Effector CD4-positive, alpha-beta T cell (primary cell): Measurements from ENCODE around the gene RANGAP1.

ENCODE experiments used
- DNase-seq: peaks from one replicate; pipeline ENCODE4 v3.0.0-alpha.2; 2020

RANGAP1 gene

DNA sequence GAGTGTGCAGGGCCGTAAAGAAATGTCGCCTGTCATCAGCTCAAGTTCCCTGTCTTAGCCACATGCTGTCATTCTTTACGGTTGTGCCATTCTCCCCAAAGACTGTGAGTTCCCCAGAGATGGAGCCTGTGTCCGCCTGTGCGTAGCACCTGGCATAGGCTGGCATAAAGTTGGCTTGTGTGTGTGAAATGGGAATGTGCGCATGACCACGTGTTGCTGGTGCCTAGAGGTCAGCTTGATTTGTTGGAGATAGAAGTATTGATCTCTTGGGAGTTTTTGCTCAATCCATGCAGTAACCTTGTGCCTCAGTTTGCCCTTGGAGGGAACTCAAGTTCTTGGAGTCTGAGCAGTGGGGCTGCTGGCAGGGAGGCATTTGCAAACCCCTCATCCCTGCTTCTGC lies 54.6 kb downstream of the RANGAP1 start:
- DNase-seq: no peak

DNA sequence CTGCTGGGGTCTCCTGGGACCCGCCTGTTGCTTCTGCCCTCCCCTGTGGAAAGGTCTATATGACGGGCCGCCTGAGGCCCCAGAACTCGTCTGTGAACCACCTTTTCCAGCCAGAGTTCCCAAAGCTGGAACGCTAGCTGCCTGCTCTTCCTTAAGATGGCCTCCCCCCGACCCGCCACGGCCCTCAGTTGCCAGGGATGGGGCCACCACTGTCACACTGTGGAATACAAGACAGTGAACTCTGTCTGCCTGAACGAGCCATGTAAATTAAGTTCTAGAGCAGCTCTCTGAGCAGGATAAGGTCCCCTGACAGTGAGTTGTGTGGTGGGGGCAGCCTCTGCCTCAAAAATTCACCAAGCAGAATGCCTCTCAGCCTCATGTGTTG lies 55.6 kb downstream of the RANGAP1 start:
- no peak for DNase-seq

- DNase-seq: no peak
Measured at GRCh38 chr22:41229730-41230400, 56.1 kb downstream of the RANGAP1 start.

DNA sequence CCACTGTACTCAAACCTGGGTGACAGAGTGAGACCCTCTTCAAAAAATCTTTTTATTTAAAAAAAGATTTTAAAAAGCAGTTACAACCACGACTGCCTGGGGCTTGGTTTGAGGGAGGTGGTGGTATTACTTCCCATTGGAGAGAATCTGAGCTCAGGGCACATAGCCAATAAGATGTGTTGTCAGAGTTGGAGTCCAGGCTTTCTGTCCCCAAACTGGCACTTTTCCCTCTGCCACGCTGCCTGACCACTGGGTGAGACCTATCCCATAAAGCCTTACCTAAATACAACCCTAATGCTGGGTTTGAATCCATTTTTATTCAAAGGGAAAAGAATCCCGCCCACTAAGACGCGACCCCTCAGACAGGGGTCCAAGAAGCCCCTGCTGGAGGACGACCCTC lies 56.8 kb downstream of the RANGAP1 start:
- DNase-seq: no peak

GRCh38 chr22:41226723-41227655 lies 59.0 kb downstream of the RANGAP1 start:
- no peak for DNase-seq

GRCh38 chr22:41223535-41223934 lies 62.5 kb downstream of the RANGAP1 start:
- no peak for DNase-seq

GRCh38 chr22:41222846-41223507 lies 63.0 kb downstream of the RANGAP1 start:
- no peak for DNase-seq

DNA sequence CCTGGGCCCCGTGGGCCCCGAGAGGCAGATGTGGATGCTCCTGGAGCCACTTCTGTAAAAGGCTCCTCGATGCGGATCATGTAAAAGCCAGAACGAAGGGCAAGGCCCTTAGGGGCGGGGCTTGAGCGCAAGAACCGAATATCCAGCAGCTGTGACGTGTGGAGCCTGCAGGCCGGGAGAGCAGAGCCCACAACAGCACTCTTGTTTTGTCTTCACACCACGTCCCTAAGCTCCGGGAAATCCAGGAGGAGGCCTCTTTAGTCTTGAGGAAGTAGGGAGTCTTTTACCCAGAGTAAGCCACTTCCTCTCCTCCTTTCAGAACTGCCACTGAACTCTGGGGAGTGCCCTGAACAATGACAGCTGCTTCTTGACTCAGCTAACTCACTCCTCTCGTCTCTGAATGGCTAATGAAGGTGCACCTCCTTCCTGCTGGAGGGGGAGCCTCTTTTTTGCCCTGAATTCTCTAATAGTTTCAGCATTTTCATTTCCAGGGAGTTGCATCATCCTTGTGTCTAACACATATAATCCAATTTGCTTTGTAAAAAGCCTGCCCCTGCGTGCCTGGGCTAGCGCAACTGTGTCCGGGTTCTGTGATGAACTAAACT lies 68.3 kb downstream of the RANGAP1 start:
- DNase-seq: no peak

GRCh38 chr22:41216984-41217383 lies 69.0 kb downstream of the RANGAP1 start:
- DNase-seq: no peak

DNA sequence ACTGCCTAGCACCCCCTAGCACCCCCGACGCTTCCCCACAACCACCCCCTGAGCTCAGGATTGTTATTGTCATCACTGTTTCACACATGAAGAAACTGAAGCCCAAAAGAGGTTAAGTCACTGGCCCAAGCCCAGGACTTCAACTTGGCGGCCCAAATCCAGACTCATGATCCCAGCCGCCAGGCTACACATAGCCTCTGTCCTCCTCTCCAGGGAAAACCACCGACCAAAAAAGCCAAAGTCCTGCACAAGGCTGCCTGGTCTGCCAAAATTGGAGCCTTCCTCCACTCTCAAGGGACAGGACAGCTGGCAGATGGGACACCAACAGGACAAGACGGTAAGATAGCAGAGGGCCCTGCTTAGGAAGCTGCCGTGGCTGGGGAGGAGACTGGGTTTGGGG lies 70.1 kb downstream of the RANGAP1 start:
- DNase-seq: no peak

GRCh38 chr22:41215409-41215808 lies 70.6 kb downstream of the RANGAP1 start:
- no peak for DNase-seq

DNA sequence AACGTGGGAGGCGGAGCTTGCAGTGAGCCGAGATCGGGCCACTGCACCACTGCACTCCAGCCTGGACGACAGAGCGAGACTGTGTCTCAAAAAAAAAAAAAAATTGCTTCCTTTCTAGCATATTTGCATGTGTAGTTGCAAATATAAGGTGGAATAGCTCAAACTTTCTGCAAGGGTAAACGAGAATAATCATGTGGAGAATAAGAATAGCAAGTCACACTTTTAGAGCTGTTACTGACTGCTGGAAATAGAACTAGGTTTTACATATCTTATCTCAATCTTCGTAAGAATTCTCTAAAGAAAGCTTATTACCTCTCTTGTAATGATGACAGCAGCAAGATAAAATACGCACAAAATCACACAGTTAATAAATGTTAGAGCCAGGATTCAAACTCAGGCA lies 79.3 kb downstream of the RANGAP1 start:
- DNase-seq: no peak

DNA sequence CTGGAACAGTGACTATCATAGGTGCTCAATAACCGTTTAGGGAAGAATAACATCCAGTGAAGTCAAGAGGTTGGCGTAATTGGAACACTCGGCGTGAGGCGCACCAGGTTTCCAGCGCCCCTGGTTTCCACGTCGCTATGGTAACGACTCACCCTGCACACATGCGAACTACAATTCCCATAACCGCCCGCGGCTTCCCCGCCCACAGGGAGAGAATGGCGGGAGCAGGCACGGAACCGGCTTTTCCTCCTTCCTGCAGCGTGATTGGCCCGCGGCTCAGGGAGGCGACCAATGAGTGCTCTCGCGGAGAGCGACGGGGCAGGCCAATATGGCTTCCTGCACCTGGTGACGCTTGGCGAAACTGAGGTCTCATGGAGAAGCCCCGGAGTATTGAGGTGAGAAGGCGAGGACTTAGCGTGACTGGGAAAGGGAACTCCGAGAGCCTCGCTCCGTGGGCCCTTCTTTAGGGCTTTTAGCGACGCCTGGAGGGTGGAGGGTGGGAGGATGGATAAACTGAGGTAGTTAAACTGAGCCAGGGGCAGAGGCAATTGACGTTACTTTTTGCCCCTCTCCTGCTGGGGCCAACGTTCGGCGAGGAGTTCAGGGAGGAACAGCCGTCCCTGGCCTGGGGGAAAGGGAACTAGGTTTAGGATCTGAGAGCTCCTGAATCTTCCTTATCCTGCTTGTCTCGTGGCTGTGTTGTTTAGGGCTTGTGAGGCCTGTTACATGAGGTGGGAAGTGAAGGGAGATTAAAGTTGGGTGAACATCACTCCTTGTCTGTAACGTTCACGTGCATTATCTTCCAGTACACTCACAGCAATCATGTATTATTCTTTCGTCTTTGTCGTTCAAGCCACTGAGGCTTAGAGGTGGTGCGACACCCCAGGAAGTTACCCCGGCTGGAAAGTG lies 80.7 kb downstream of the RANGAP1 start, which contains the start of gene L3MBTL2:
TSS of gene L3MBTL2 (plus strand) at position 321 of the 909 bp plus-strand sequence. CDS start at position 372, 51 bp downstream.
- DNase-seq: peak; percentile 99

DNA sequence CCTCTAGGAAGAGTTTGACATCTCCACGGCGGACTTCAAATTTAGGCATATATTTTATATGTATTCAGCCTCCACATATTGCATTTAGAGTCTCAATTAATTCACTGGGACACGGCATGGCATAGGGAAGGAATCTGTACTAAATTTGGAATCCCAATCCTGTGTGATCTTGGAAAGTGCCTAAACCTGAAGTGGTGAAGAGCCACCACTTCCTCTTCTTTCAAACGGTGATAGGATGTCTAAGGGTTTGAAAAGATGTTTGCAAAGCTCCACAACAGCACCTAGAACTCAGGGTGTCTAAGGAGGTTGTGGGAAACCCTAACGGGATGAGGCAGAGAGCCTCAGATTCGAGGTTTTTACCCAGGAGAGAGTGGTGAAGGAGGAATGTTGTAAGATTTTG lies 81.9 kb downstream of the RANGAP1 start:
- DNase-seq: no peak

GRCh38 chr22:41203118-41203517 lies 82.9 kb downstream of the RANGAP1 start:
- DNase-seq: no peak

DNA sequence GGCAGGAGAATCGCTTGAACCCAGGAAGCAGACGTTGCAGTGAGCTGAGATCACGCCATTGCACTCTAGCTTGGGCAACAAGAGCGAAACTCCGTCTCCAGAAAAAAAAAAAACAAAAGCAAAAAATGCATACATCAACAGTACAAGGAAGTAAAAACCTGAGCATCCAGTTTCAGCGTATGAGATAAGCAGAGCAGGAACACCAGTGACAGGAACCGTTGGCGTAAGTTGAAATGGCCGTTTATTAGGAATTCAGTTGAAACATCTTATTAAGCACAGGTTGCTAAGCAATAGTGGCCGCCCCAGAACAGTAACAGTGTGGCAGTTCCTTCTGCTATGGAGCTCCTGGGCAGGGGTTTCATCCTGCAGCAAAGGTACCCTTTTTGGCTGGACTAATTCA lies 84.8 kb downstream of the RANGAP1 start:
- no peak for DNase-seq

GRCh38 chr22:41198027-41198580 lies 87.9 kb downstream of the RANGAP1 start:
- DNase-seq: peak; percentile 32

GRCh38 chr22:41197038-41197972 lies 88.7 kb downstream of the RANGAP1 start:
- DNase-seq: peak; percentile 79
